ENCODE measurements around the gene SPG7. TPM values are rescaled to one million over a fixed set of nuclear protein-coding genes. Genes with fewer than 3 reads are reported as not detected.

SPG7 gene
- polyA plus RNA-seq, 1 donor: 135 TPM

- DNase-seq: no peak
- H3K27ac ChIP-seq (ENCODE audit: low read length): no peak overlapping the region
- no peaks in the 10 kb centered on the region for H3K36me3 ChIP-seq (ENCODE audit: control insufficient read depth, insufficient read depth, low read length)
- WGBS (ENCODE audit: insufficient coverage, low lambda C conversion rate): no CpG with 5 or more reads among the region's 10 CpGs
- H3K4me1 ChIP-seq (ENCODE audit: control insufficient read depth, insufficient read depth, low read length): peaks cover 6% of the 10 kb centered on the region
- peaks cover 6% of the 10 kb centered on the region for H3K9me3 ChIP-seq (ENCODE audit: control insufficient read depth, low read depth, low read length)
- H3K27me3 ChIP-seq (ENCODE audit: control insufficient read depth, insufficient read depth, low read length): no peaks in the 10 kb centered on the region
- H3K4me3 ChIP-seq (ENCODE audit: low read length): no peak overlapping the region
Measured at GRCh38 chr16:89599902-89600301, 91.7 kb downstream of the SPG7 start.

DNA sequence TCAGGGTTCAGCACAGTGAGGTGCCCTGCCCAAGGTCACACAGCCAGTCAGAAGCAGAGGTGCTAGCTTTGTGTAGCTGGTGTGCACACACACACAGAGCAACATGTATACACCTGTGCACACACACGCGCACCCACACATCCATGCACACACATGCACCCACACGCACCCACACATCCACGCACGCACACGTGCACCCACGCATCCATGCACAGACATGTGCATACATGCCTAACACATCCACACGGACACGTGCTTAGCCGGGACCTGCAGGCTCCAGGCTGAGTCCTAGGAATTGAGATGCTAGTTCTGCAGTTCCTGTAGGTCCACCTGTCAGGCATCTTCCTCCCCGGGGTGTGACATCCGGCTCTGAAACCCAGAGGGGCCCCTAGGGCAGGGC lies 92.2 kb downstream of the SPG7 start:
- Histone ChIP-seq H3K36me3 (ENCODE audit: control insufficient read depth, insufficient read depth, low read length) (no peaks in the 10 kb centered on the region), H3K27ac (ENCODE audit: low read length) (no peak overlapping the region), H3K9me3 (ENCODE audit: control insufficient read depth, low read depth, low read length) (peaks cover 3% of the 10 kb centered on the region), H3K4me1 (ENCODE audit: control insufficient read depth, insufficient read depth, low read length) (peaks cover 6% of the 10 kb centered on the region), H3K27me3 (ENCODE audit: control insufficient read depth, insufficient read depth, low read length) (no peaks in the 10 kb centered on the region), H3K4me3 (ENCODE audit: low read length) (no peak overlapping the region)
- DNase-seq: no peak
- WGBS (ENCODE audit: insufficient coverage, low lambda C conversion rate): no CpG with 5 or more reads among the region's 12 CpGs

- H3K27me3 ChIP-seq (ENCODE audit: control insufficient read depth, insufficient read depth, low read length): no peaks in the 10 kb centered on the region
- peaks cover 6% of the 10 kb centered on the region for H3K4me1 ChIP-seq (ENCODE audit: control insufficient read depth, insufficient read depth, low read length)
- peaks cover 3% of the 10 kb centered on the region for H3K9me3 ChIP-seq (ENCODE audit: control insufficient read depth, low read depth, low read length)
- H3K4me3 ChIP-seq (ENCODE audit: low read length): no peak overlapping the region
- no peak overlapping the region for H3K27ac ChIP-seq (ENCODE audit: low read length)
- no CpG with 5 or more reads among the region's 8 CpGs for WGBS (ENCODE audit: insufficient coverage, low lambda C conversion rate)
- H3K36me3 ChIP-seq (ENCODE audit: control insufficient read depth, insufficient read depth, low read length): no peaks in the 10 kb centered on the region
- no peak for DNase-seq
Measured at GRCh38 chr16:89600956-89601355, 92.8 kb downstream of the SPG7 start.

DNA sequence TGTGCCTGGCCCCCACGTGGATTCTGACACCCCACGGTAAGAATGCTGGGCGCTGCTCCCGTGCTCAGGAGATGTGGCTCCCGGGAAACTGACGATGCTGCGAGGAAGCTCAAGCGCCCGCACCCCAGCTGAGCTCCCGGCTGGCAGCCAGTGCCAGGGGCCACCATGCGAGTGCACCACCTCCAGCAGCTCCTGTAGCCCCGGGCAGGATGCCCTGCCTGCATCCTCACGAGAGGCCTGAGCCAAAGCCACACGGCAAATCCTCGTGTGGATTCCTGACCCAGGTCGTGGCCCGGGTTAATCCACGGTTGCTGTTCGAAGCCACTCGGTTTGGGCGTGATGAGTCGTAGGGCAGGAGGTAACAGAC lies 93.7 kb downstream of the SPG7 start:
- Histone ChIP-seq H3K4me1 (ENCODE audit: control insufficient read depth, insufficient read depth, low read length) (peaks cover 6% of the 10 kb centered on the region), H3K4me3 (ENCODE audit: low read length) (no peak overlapping the region), H3K27ac (ENCODE audit: low read length) (no peak overlapping the region), H3K9me3 (ENCODE audit: control insufficient read depth, low read depth, low read length) (peaks cover 3% of the 10 kb centered on the region), H3K27me3 (ENCODE audit: control insufficient read depth, insufficient read depth, low read length) (no peaks in the 10 kb centered on the region), H3K36me3 (ENCODE audit: control insufficient read depth, insufficient read depth, low read length) (no peaks in the 10 kb centered on the region)
- DNase-seq: no peak
- no CpG with 5 or more reads among the region's 22 CpGs for WGBS (ENCODE audit: insufficient coverage, low lambda C conversion rate)

GRCh38 chr16:89602273-89602951 lies 94.2 kb downstream of the SPG7 start:
- no peak overlapping the region for H3K27ac ChIP-seq (ENCODE audit: low read length)
- no CpG with 5 or more reads among the region's 22 CpGs for WGBS (ENCODE audit: insufficient coverage, low lambda C conversion rate)

GRCh38 chr16:89602952-89603590 lies 94.9 kb downstream of the SPG7 start:
- no CpG with 5 or more reads among the region's 5 CpGs for WGBS (ENCODE audit: insufficient coverage, low lambda C conversion rate)
- Histone ChIP-seq H3K4me1 (ENCODE audit: control insufficient read depth, insufficient read depth, low read length) (peaks cover 17% of the 10 kb centered on the region), H3K27ac (ENCODE audit: low read length) (no peak overlapping the region), H3K27me3 (ENCODE audit: control insufficient read depth, insufficient read depth, low read length) (no peaks in the 10 kb centered on the region), H3K4me3 (ENCODE audit: low read length) (no peak overlapping the region), H3K36me3 (ENCODE audit: control insufficient read depth, insufficient read depth, low read length) (no peaks in the 10 kb centered on the region), H3K9me3 (ENCODE audit: control insufficient read depth, low read depth, low read length) (peaks cover 3% of the 10 kb centered on the region)
- DNase-seq: no peak

More at GRCh38 chr16:89602273-89602951, 94.2 kb downstream of the SPG7 start:
- Histone ChIP-seq H3K36me3 (ENCODE audit: control insufficient read depth, insufficient read depth, low read length) (no peaks in the 10 kb centered on the region), H3K27me3 (ENCODE audit: control insufficient read depth, insufficient read depth, low read length) (no peaks in the 10 kb centered on the region), H3K9me3 (ENCODE audit: control insufficient read depth, low read depth, low read length) (peaks cover 3% of the 10 kb centered on the region), H3K4me1 (ENCODE audit: control insufficient read depth, insufficient read depth, low read length) (peaks cover 10% of the 10 kb centered on the region), H3K4me3 (ENCODE audit: low read length) (no peak overlapping the region)
- no peak for DNase-seq

- Histone ChIP-seq H3K4me1 (ENCODE audit: control insufficient read depth, insufficient read depth, low read length) (peaks cover 27% of the 10 kb centered on the region), H3K9me3 (ENCODE audit: control insufficient read depth, low read depth, low read length) (peaks cover 9% of the 10 kb centered on the region), H3K4me3 (ENCODE audit: low read length) (no peak overlapping the region), H3K27ac (ENCODE audit: low read length) (no peak overlapping the region), H3K27me3 (ENCODE audit: control insufficient read depth, insufficient read depth, low read length) (no peaks in the 10 kb centered on the region), H3K36me3 (ENCODE audit: control insufficient read depth, insufficient read depth, low read length) (no peaks in the 10 kb centered on the region)
- no peak for DNase-seq
- no CpG with 5 or more reads among the region's 16 CpGs for WGBS (ENCODE audit: insufficient coverage, low lambda C conversion rate)
Measured at GRCh38 chr16:89604764-89605163, 96.6 kb downstream of the SPG7 start.

DNA sequence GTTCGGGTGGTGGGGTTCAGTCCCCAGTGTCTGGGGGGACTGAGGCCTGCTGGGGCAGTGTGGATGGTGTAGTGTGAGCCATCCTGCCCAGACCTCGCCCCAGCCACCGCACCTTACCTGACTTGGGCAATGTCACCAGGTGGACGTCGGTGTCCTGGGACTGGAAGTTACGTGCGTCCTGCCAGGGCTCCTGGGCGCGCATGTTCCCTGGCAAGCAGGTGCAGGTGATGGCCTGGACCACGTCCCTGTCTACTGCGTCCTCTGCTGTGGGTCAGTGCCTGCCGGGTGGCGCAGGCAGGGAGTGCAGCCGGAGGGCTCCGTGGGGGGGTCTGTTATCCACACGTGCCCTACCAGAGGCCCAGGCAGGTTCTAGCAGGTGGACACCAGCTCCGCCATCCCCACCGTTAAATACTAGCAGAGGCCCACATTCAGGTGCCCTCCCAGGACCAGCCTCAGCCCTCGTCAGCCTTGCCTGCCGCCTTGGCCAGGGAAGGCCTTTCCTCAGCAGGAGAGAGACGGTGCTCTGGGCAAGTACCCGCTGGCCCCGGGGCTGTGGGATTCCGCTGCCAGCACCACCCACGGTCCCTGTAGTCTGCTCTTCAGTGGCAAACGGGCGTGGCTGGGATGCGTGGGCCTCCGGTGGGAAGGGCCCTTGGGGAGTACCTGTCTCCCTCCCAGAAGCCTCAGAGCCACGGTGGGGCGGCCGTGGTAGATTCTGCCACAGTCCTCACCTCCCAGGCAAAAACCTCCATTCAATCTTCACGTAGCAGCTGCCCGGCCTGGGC lies 97.2 kb downstream of the SPG7 start:
- no peaks in the 10 kb centered on the region for H3K27me3 ChIP-seq (ENCODE audit: control insufficient read depth, insufficient read depth, low read length)
- H3K36me3 ChIP-seq (ENCODE audit: control insufficient read depth, insufficient read depth, low read length): no peaks in the 10 kb centered on the region
- no CpG with 5 or more reads among the region's 34 CpGs for WGBS (ENCODE audit: insufficient coverage, low lambda C conversion rate)
- H3K9me3 ChIP-seq (ENCODE audit: control insufficient read depth, low read depth, low read length): peaks cover 10% of the 10 kb centered on the region
- peaks cover 27% of the 10 kb centered on the region for H3K4me1 ChIP-seq (ENCODE audit: control insufficient read depth, insufficient read depth, low read length)
- H3K4me3 ChIP-seq (ENCODE audit: low read length): no peak overlapping the region
- H3K27ac ChIP-seq (ENCODE audit: low read length): no peak overlapping the region
- DNase-seq: no peak

DNA sequence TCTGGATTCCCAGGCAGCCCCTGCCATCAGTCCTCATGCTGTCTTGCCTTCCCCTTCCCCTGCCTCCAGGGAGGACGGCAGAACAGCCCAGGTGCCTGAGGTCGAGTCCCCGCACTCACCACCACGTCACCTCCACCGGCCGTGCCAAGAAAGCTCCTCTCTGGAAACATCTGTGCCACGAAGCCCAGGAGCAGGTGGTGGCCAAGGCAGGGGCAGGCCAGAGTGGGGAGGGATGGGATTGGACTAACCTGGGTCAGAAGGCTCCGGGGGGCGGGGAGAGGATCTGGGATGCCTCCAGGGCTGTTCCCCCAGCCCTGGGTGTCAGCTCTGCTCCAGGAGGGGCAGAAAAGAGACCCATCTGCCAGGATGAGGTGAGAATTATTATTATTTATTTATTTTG lies 97.8 kb downstream of the SPG7 start:
- no peak overlapping the region for H3K27ac ChIP-seq (ENCODE audit: low read length)
- no peaks in the 10 kb centered on the region for H3K27me3 ChIP-seq (ENCODE audit: control insufficient read depth, insufficient read depth, low read length)
- H3K9me3 ChIP-seq (ENCODE audit: control insufficient read depth, low read depth, low read length): peaks cover 10% of the 10 kb centered on the region
- DNase-seq: no peak
- H3K4me3 ChIP-seq (ENCODE audit: low read length): no peak overlapping the region
- WGBS (ENCODE audit: insufficient coverage, low lambda C conversion rate): no CpG with 5 or more reads among the region's 9 CpGs
- peaks cover 27% of the 10 kb centered on the region for H3K4me1 ChIP-seq (ENCODE audit: control insufficient read depth, insufficient read depth, low read length)
- H3K36me3 ChIP-seq (ENCODE audit: control insufficient read depth, insufficient read depth, low read length): no peaks in the 10 kb centered on the region

Measured in large intestine (tissue), 3 donors.